GM19372 (cell line): ENCODE data around the gene DFFA.
"Not testable (repeated sequence)": the region's sequence is repeated elsewhere in the genome, so short reads cannot be mapped to it uniquely, and the experiment has no call there.

Source experiments
- ATAC-seq: cut with Tn5 transposase; IDR thresholded peaks from one replicate; pipeline ENCODE4 v1.9.1; 2021; ENCODE audit warnings: mild to moderate bottlenecking, low read depth, moderate library complexity; ENCODE audit not compliant: unreplicated experiment

The DFFA gene

DNA sequence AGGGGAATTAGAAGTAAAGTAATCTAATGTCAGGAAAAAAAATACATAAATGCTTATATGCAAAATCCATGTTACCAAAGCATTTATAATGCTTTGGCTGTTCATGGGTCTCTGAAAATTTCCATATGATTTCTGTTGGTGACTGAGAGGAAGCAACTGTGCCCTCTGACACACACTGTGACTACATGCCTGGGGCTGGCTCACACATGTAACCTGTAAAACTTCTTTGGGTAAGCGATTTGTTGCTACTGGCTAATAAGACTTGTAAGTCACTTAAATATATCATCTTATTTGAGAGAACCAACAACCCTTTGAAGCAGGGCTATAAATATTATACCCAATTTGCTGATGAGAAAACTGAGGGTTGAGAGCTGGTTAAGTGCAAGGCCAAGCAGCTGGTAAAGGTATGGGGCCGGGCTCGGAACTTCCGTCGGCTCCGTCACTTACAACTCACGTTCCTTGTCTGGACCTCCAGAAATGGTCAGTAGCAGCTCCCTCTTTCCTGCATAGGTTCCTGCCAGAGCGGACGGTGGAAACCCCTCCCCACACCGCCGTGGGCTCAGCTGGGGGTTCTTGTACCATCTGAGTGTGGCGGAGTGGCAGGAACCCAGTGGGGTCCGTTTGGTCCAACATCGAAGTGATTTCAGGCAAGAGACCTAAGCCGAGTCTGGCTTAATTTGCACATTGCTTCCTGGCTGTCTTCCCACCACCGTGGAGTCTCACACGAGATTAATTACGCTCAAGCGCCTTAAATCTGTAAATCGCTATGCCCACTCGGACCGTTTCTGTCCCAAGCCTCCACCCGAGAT lies 714 bp downstream of the DFFA start:
- ATAC-seq, result peak; percentile 3

DNA sequence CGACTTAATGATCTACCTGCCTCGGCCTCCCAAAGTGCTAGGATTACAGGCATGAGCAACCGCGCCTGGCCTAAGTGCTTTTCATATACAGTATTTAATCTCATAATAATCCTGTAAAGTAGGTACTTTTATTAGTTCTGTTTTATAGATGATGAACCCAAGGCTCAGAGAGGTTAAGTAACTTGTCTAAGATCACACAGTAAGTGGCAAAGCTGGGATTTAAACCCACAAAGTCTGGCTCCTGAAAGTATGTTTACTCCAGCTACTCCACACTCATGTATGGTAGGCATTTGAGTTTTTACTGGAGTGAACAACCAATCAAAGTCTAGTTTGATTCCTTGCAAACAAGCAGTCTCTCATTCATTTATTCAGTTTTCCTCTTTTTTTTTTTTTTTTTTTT lies 2.3 kb downstream of the DFFA start:
- no peak for ATAC-seq

DNA sequence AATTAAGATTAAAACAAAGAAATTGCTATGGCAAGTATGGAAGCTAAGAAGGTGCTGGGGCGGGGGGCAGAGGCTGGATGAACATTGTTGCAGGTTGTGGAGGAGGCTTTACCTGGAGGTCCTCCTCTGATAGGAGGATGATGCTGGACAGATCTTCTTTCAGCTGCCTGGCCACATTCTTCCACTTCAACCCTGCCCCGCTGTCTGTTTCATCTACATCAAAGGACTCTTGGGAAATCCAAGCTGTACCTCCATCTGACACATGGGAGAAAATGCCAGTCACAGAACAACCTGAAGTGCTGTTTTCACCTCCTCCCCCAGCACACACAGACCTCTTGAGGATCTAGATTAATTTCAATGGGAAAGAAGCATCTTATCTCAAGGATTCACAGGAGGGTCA lies 5.3 kb downstream of the DFFA start:
- no peak for ATAC-seq

- ATAC-seq, result no peak
Measured at GRCh38 chr1:10459184-10459583, 13.1 kb downstream of the DFFA start.

DNA sequence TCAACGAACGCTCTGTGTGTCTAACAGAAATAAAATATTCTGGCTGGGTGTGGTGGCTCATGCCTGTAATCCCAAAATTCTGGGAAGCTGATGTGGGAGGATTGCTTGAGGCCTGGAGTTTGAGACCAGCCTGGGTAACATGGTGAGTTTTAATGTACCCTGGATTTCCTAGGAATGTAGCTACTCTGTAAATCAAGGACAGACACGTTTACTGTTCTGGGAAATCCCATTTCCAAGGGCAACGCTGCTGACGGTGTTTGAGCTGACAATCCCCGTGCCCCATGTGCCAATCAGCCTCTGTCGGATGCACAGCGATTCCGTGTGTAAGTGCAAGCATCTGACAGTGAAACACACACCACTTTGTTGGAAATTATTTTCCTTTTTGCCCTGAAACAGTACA lies 14.5 kb downstream of the DFFA start:
- ATAC-seq, result no peak

GRCh38 chr1:10457462-10457861 lies 14.9 kb downstream of the DFFA start:
- not testable (repeated sequence) for ATAC-seq

DNA sequence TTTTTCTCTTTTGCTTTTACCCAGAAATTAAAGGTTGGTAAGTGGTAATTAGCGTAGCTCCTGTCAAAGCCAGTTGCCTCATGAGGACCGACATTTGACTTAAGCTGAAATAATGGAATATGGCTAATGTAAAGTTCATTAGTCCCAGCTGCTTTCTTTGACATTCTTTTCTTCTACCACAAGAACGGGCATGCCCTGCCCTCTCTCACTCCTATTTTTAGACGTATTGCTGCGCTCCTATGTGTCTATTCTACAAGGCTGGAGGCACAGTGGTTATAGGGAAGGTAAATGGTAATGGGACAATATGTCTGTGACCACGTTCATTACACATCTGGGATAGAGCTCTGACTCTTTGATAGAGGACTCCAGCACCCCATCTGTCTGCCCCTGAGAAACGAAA lies 15.7 kb downstream of the DFFA start:
- no peak for ATAC-seq

GRCh38 chr1:10456048-10456447 lies 16.3 kb downstream of the DFFA start:
- ATAC-seq, result no peak

- ATAC-seq, result no peak
Measured at GRCh38 chr1:10451287-10451686, 21.0 kb downstream of the DFFA start.

DNA sequence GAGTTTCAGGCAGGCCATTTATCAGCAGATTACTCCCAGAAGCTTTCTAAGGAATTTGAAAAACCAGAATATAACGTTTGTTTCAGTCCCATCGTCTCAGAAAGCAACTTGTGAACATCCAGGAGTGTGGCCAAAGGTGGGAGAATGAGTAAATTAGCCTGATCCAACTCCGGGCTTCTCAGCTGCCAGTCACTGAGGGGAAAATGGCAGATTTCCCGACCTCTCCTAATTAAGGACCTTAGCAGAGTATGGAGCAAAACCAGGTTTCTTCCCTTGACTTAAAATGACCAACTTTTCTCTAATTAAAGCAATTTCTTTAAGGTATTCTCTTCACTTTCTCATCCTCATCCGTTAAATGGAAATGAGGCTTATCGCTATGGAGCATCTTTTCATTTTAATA lies 21.5 kb downstream of the DFFA start:
- no peak for ATAC-seq

DNA sequence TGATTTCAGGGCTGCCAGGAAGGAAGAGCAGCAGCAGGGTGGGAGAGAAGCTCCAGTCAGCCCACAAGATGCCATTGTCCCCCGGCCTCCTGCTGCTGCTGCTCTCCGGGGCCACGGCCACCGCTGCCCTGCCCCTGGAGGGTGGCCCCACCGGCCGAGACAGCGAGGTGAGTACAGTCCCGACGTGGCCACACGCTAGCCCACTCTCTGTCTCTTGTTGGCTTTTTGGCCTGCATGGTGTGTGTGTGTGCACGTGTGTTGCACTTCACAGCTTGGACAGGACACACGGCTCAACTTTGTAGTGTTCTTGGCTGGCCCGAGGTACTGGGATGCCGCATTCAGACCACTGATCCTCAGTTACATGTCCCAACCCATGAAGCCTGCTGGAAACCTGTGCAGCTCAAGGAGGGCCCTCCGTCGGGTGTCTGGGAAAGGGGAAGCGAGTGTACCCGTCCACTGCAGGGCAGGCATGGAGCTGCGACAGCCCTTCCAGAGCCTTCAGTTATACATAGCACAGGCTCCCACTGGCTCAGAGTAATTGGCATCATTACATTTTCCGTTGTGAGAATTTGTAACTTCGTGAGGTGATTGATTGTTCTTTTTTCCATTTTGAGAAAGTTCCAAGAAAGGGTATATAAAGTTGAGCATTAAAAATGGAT lies 22.0 kb downstream of the DFFA start:
- no peak for ATAC-seq

DNA sequence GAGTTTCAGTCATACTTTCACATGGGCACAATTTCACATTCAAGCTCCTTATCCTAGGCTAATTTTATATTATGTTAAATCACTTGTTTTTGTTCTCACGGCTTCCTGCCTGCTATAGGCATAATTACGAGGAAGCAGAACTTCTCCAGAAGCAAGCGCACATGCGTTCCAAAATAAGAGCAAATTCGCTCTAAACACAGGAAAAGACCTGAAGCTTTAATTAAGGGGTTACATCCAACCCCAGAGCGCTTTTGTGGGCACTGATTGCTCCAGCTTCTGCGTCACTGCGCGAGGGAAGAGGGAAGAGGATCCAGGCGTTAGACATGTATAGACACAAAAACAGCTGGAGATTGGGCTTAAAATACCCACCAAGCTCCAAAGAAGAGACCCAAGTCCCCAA lies 22.6 kb downstream of the DFFA start, which contains the start of gene CORT:
TSS of gene CORT (plus strand) at position 281 of the 400 bp plus-strand sequence. CDS start 193 bp downstream, outside the sequence.
- ATAC-seq, result no peak

GRCh38 chr1:10446790-10447422 lies 25.4 kb downstream of the DFFA start:
- no peak for ATAC-seq

GRCh38 chr1:10444795-10445397 lies 27.4 kb downstream of the DFFA start:
- ATAC-seq, result no peak

- no peak for ATAC-seq
Measured at GRCh38 chr1:10444248-10444647, 28.1 kb downstream of the DFFA start.

DNA sequence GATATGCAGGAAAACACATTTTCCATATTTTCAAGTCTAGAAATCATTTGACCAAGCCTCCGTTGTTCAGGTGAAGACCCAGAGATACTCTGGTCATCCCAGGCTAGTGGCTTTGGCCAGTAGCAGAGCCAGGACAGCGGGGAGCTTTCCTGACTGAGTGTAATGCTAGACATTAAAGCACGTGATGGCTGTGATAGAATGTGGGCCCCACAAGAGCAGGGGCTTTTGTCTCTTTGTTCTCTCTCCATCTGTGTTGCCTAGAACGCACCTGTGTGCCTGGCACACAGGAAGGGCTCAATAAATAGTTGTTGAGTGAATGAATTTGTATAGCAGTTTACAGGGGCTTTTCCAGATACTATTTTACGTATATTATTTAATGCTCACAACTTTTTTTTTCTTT lies 31.5 kb downstream of the DFFA start:
- no peak for ATAC-seq

DNA sequence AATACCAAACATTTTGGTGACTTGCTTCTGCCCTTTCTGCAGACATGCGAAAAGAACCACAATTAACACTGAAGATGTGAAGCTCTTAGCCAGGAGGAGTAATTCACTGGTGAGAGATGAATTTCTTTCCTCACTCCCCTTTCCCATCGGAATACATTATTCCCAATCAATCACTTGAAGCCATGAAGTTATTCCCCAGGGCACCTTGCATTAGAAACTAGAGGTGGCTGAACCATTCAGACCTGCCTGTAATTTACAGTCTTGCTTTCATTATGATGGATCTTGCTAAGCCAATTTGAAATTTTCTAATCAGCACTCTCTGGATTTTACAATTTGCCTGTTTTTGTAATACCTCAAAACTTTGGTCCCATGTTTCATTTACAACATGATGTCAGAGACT lies 32.0 kb downstream of the DFFA start:
- no peak for ATAC-seq

DNA sequence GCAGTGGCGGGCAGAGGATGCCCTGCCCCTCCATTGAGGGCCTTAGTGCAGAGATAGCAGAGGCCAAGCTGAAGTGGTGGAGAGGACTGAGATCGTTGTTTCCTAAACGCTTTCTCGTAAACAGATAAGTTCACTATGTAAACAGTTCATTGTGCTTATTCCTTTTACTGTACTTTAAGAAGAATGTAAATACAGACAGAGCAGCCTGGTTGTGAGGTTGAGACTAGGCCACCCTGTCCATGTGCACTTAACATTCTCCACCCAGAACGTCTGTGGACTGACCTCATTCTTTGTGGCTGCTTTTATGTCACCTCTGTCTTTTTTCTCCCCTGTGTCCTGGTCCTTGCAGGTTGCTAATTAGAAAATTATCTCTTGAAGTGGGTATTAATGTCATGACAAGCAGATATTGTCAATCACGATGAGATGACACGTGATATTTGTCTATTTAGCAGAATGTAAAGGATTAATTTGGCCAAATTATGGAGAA lies 33.6 kb downstream of the DFFA start:
- no peak for ATAC-seq

GRCh38 chr1:10437052-10437451 lies 35.3 kb downstream of the DFFA start:
- ATAC-seq, result no peak

DNA sequence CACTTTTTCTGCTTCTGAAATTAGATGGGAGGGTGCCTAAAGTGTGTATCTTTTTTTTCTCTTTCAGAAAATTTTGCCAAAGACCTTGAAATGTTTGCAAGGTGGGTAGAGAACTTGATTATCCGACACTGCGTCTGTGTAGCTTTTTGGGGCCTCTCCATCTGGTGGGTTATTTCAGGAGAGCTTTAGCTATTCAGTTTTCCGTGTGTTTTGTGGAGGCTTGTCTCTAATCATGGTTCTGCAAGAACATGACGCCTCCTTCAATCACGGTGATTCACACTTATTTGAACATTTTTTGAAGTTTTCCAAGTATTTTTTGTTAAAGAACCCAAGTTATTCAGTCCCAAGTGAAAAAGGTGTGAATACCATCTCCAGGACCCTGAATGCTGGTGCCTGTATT lies 37.7 kb downstream of the DFFA start:
- no peak for ATAC-seq

DNA sequence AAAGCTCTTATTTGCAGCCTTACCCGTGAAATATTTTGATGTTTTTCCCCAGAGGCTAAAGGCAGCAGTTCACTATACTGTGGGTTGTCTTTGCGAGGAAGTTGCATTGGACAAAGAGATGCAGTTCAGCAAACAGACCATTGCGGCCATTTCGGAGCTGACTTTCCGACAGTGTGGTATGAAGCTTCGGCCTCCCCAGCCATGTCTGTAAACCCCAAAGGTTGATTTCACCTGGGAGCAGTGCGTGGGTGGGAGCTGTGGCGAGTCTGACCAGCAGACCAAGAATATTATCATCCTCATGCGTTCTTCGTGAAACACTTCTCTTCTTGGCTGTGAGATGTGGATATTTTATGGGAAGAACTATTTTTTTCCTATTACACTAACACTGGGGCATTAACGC lies 38.5 kb downstream of the DFFA start:
- no peak for ATAC-seq
